ENCODE data around the gene SP4.

SP4 gene

GRCh38 chr7:21427871-21428658, at the start of gene SP4:
TSS of gene SP4 (plus strand) at chr7:21428083. CDS start at chr7:21428252, 169 bp downstream.
- in situ Hi-C loops (cut with HindIII; ENCODE audit: low sequenced_read_pairs), result no loop called here

DNA sequence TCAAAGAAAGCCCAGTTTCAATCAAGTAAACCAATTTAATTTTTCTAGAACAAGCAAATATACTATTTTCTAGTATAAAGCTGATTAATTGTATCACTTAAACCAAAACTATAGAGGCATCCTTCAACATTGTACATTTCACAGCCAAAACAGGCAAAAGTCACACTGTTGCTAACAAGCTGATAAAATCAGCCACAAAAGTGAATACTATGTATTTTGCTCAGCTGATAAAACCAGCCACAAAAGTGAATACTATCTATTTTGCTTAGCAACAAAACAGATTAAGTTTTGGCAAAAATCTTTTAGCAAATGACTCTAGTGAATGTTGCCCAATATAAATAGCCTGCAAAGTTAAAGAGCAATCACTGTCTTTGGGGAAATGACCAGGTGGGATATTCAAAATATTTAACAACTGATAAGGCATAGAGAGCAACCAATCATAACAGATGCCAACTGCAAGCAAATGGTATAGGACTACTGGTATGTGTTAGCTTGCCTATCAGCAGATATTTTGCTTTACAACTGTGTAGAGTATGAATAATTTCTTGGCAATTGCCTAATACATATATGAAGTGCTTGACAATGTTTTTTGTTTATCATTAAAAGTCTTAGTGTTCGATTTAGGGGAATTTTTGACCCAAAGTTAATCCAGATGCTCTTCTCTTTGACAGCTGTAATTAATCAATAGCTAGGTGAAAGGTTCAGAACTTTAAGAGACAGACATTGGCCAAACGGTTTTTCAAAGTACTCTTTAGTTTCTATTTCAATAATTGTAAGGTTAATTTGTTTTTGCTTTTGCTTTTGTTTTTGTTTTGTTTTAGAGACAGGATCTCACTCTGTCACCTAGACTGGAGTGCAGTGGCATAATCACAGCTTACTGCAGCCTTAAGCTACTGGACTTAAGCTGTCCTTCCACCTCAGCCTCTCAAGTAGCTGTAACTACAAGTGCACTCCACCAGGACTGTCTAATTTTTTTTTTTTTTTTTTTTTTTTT, 44.4 kb upstream of the SP4 start:
- in situ Hi-C loops (cut with HindIII; ENCODE audit: low sequenced_read_pairs), result no loop called here

DNA sequence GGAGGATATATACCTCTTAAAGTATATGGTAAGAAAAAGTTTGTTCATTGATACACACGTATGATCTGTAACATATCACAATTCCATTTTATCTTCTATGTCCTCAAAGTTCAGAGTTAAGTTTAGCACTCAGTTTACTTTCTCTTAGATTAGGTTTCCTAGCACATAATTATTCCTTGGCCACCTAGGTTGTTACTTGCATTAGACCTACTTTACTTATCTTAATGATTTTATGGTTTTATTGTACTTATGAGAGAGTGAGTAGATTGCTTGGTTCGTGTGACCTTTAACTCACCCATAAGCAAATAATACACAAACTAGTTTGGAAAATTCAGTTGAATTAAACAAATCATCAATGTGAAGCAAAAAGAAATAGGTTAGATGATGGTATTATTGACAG, 33.9 kb upstream of the SP4 start:
- in situ Hi-C loops (cut with HindIII; ENCODE audit: low sequenced_read_pairs), result no loop called here

- in situ Hi-C loops (cut with HindIII; ENCODE audit: low sequenced_read_pairs), result no loop called here
Measured at GRCh38 chr7:21401944-21402343, 25.9 kb upstream of the SP4 start.

- in situ Hi-C loops (cut with HindIII; ENCODE audit: low sequenced_read_pairs), result no loop called here
Measured at GRCh38 chr7:21407796-21408480, 19.9 kb upstream of the SP4 start.

DNA sequence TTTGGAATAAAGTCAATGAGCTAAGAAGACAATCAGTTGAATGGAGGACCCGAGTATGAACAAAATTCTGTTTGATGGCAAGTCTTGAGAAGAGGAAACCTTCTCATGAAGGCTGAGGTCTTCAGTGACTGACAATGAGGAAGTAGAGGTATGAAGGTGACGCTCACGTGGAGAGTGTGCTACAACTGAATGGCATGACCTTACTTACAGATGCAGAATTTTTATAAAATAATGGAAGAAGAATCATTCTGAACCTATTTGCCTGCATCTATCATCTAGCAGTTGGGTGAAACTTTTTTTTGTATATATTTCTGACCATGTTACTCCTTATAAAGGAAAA, 19.4 kb upstream of the SP4 start:
- in situ Hi-C loops (cut with HindIII; ENCODE audit: low sequenced_read_pairs), result no loop called here

- in situ Hi-C loops (cut with HindIII; ENCODE audit: low sequenced_read_pairs), result no loop called here
Measured at GRCh38 chr7:21412410-21412851, 15.5 kb upstream of the SP4 start.

DNA sequence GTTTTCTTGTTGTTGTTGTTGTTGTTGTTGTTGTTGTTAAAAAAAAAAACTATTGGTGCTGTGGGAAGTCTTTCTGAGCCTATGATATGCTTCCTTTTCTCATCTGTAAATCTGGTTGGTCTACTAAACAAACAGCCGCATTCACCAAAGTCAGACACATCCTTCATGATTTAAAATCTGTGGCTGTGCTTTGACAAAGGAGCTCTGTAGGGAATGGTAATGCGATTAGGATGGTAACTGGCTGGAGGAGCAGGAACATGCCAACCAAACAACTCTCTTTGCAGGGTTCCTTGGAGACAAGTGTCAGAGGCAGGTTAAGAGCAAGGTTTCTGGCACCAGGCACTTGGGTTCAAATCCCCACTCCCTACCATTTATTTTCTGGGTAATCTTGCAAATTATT, 14.9 kb upstream of the SP4 start:
- in situ Hi-C loops (cut with HindIII; ENCODE audit: low sequenced_read_pairs), result no loop called here

DNA sequence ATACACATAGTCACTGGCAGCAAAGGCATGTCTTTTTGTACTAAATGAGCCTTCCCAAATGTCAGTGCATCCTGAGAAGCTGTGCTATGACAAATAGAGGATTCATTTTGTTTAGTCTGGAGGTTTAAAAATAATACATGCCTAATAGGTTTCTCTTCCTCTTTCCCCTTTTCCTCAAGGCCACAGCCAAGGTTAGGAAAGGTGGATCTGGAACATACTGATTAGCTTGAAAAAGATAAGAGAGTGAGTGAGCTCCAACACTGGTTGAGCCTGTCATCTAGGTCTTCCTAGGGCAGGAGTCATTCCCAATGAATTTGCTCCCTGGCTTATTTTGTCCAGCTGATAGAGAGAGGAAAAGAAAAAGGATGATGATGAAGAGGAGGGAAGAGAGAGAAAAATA, 14.4 kb upstream of the SP4 start:
- in situ Hi-C loops (cut with HindIII; ENCODE audit: low sequenced_read_pairs), result no loop called here

- in situ Hi-C loops (cut with HindIII; ENCODE audit: low sequenced_read_pairs), result no loop called here
Measured at GRCh38 chr7:21414795-21415393, 13.0 kb upstream of the SP4 start.

DNA sequence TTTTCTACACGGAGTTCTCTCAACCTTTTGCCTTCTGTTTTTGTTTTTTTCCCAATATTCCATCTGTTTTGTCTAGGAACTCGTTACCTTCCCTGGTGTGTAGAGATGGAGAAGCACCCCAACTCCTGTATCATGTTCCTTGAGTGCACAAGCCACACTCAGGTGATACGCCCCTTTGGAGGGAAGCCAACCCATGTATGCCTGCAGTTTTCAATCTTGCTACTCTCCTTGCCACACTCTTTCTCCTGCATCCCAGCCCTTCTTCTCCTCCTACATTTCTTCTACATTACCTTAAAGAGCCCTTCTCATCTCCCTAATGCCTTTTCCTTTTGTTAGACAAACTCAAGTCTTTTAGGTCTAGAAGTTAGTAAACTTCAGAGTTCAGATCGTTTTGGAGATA, 10.2 kb upstream of the SP4 start:
- in situ Hi-C loops (cut with HindIII; ENCODE audit: low sequenced_read_pairs), result no loop called here

GRCh38 chr7:21422751-21423150, 5.1 kb upstream of the SP4 start:
- in situ Hi-C loops (cut with HindIII; ENCODE audit: low sequenced_read_pairs), result no loop called here

- in situ Hi-C loops (cut with HindIII; ENCODE audit: low sequenced_read_pairs), result no loop called here
Measured at GRCh38 chr7:21425290-21425689, 2.6 kb upstream of the SP4 start.

DNA sequence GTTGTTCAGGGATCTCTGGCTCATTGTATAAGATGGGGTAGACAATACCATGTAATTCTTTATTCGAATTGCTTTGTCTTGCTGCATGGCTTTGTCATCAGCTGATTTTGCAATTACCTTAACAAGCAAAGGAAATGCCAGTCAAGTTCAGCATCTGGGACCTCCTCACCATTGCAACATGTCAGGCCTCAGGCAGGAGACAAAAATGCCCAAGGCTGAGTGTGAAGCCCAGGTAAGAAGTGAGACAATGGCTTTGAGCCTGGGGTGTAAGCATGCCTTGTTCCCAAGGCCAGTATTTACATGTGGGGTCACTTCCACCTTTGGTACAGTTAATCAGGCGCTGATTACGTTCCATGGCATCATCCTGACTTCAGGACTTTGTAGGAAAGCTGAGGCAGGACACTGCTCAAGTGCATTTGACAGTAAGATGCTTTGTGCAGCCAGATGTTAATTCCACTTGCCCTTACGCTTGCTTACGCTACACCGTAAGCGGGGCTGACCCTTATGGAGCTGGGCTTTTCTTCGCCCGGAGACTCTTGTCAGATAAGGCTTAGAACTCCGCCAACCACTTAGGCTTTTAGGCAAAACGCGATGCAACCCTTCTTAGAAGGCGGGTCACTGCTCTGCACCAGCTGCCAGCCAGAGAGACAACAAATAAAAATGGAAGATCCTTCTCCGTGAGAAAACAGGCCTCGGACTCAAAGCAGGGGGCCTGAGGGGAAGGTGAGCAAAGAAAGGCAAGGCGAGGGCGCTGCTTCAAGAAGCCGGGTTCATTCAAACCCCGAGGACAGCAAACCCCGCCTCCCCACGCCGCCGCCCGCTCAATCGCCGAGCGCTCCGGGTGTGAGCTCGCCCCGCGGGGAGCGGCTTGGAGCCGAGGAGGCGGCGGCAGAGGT, 1.3 kb upstream of the SP4 start:
- in situ Hi-C loops (cut with HindIII; ENCODE audit: low sequenced_read_pairs), result no loop called here

- in situ Hi-C loops (cut with HindIII; ENCODE audit: low sequenced_read_pairs), result no loop called here
Measured at GRCh38 chr7:21427182-21427870, 557 bp upstream of the SP4 start.

DNA sequence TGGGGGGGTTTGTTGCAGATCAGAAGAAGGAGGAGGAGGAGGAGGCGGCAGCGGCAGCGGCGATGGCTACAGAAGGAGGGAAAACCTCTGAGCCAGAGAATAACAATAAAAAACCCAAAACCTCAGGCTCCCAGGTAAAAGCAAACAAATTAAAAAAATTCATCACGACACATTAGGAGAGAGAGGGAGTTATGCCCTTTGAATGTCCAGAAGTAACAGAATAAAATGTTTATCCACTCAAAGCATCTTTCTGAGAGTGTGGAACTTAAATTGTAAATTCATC, 717 bp downstream of the SP4 start:
- in situ Hi-C loops (cut with HindIII; ENCODE audit: low sequenced_read_pairs), result no loop called here

DNA sequence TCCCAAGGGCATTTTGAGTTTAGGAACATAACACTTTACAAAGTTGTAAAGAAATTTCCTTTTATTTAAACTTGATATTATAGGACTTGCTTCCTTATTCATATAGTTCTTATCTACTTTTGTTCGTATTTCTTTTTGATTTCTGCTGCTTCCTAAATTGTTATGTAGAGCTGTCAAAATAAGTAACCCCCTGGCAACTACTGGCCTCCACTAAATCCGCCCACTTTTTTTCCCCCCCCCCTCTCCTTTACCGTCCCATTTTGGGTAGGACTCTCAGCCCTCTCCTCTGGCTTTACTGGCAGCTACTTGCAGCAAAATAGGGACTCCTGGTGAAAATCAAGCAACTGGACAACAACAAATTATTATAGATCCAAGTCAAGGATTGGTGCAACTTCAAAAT, 1.1 kb downstream of the SP4 start:
- in situ Hi-C loops (cut with HindIII; ENCODE audit: low sequenced_read_pairs), result no loop called here

- in situ Hi-C loops (cut with HindIII; ENCODE audit: low sequenced_read_pairs), result no loop called here
Measured at GRCh38 chr7:21429786-21430574, 2.1 kb downstream of the SP4 start.

DNA sequence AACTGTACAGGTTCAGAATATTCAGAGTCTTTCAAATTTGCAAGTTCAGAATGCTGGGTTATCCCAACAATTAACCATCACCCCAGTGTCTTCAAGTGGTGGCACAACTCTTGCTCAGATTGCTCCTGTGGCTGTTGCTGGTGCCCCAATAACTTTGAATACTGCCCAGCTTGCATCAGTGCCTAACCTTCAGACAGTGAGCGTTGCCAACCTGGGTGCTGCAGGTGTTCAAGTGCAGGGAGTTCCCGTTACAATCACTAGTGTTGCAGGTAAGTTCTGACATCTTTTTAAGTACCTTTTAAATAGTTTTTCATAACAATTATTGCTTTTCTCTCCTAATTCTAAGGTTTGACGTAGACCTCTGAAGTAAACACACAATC, 2.7 kb downstream of the SP4 start:
- in situ Hi-C loops (cut with HindIII; ENCODE audit: low sequenced_read_pairs), result no loop called here
